ENCODE data around the gene AFF4. TPM values are rescaled to one million over a fixed set of nuclear protein-coding genes. Genes with fewer than 3 reads are reported as not detected.

Gene AFF4
- total RNA-seq, 2 donors from 2014 or later = 107 to 108 TPM

DNA sequence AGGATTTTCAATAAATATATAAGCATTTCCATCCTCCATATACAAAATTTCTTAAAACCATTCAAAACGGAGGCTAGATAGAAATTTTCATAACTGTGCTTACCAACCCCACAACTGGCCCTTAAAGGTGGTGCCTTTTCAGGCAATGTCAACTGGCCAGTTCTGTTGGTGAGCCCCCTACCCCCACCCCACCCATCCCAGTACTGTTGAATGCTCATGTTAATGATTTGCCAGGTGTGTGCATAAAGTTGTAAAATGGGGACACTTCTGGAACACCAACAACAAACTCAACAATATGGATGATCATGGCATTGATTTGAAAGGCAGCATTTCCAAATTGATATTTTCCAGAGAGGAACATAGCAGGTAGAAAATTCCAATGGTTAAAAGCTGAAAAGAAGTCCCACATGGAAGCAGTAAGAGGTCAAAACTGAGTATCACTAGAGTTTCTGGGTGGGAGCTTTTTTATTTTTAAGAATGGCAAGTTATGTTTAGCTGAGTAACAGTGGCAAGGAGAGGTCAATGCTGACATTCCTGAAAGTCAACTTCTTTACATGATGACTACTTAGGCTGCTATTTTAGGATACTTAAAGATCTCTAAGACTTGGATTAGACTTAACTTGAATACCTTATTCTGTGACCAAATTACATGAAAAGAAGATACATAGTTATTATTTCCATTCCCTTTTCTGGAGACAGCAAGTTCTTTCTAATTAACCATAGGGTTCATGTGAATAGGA is 87.2 kb downstream of the AFF4 start:
- Mint-ChIP-seq H3K4me1 (no peaks in the 10 kb centered on the region), H3K27ac (no peak overlapping the region), H3K36me3 (ENCODE audit: low read depth) (peaks cover 41% of the 10 kb centered on the region), H3K27me3 (ENCODE audit: insufficient read depth) (no peaks in the 10 kb centered on the region), H3K4me3 (no peak overlapping the region), H3K9me3 (no peaks in the 10 kb centered on the region)
- TF ChIP-seq, protein P1, sequence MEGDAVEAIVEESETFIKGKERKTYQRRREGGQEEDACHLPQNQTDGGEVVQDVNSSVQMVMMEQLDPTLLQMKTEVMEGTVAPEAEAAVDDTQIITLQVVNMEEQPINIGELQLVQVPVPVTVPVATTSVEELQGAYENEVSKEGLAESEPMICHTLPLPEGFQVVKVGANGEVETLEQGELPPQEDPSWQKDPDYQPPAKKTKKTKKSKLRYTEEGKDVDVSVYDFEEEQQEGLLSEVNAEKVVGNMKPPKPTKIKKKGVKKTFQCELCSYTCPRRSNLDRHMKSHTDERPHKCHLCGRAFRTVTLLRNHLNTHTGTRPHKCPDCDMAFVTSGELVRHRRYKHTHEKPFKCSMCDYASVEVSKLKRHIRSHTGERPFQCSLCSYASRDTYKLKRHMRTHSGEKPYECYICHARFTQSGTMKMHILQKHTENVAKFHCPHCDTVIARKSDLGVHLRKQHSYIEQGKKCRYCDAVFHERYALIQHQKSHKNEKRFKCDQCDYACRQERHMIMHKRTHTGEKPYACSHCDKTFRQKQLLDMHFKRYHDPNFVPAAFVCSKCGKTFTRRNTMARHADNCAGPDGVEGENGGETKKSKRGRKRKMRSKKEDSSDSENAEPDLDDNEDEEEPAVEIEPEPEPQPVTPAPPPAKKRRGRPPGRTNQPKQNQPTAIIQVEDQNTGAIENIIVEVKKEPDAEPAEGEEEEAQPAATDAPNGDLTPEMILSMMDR (conservative IDR thresholded peaks at IDR 0.05) = no peak
- Histone ChIP-seq H3K27me3 (ENCODE audit: control insufficient read depth, insufficient read depth, low read length, poor library complexity, severe bottlenecking) (no peaks in the 10 kb centered on the region), H3K4me1 (ENCODE audit: control insufficient read depth, insufficient read depth, low read length) (peaks cover 6% of the 10 kb centered on the region), H3K9me3 (ENCODE audit: control insufficient read depth, low read length) (no peaks in the 10 kb centered on the region), H3K4me3 (ENCODE audit: low read length) (no peak overlapping the region), H3K9ac (ENCODE audit: extremely low read depth, low read length, poor library complexity, severe bottlenecking) (no peak overlapping the region), H3K36me3 (ENCODE audit: control insufficient read depth, insufficient read depth, low read length) (peaks cover 93% of the 10 kb centered on the region), H3K27ac (ENCODE audit: low read depth, low read length) (no peak overlapping the region)
- 83 to 100% methylated on average over 1 of the region's 1 CpG for WGBS, 2 experiments (ENCODE audit: insufficient coverage in 1 of 2, insufficient read length in 1 of 2)
- no peak for DNase-seq

DNA sequence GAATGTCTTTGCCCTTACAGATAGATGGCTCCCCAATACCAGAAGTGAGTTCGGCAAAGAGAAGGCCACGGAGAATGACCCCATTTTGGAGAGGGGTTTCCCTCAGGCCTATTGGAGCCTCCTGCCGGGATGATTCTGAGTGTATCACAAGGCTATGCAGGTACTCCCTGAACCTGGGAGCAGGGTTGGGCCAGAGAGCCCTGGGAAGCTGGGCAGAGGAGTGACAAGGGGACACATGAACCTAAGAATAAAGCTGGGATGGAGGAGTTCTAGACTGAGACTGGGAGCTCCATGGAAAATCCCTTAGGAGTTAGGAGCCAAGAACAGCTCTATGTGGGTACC is 89.5 kb downstream of the AFF4 start:
- no peaks in the 10 kb centered on the region for H3K9me3 ChIP-seq (ENCODE audit: control insufficient read depth, low read length)
- peaks cover 89% of the 10 kb centered on the region for H3K36me3 ChIP-seq (ENCODE audit: control insufficient read depth, insufficient read depth, low read length)
- Mint-ChIP-seq H3K27me3 (ENCODE audit: insufficient read depth) (no peaks in the 10 kb centered on the region), H3K4me1 (no peaks in the 10 kb centered on the region), H3K27ac (no peak overlapping the region), H3K36me3 (ENCODE audit: low read depth) (peaks cover 24% of the 10 kb centered on the region), H3K4me3 (no peak overlapping the region), H3K9me3 (no peaks in the 10 kb centered on the region)
- H3K9ac ChIP-seq (ENCODE audit: extremely low read depth, low read length, poor library complexity, severe bottlenecking) = no peak overlapping the region
- TF ChIP-seq, protein P1 (conservative IDR thresholded peaks at IDR 0.05) = no peak
- H3K27me3 ChIP-seq (ENCODE audit: control insufficient read depth, insufficient read depth, low read length, poor library complexity, severe bottlenecking) = no peaks in the 10 kb centered on the region
- H3K4me1 ChIP-seq (ENCODE audit: control insufficient read depth, insufficient read depth, low read length) = peaks cover 6% of the 10 kb centered on the region
- no peak overlapping the region for H3K27ac ChIP-seq (ENCODE audit: low read depth, low read length)
- H3K4me3 ChIP-seq (ENCODE audit: low read length) = no peak overlapping the region
- 97 to 100% methylated on average over 2 to 3 of the region's 3 CpGs for WGBS, 2 experiments (ENCODE audit: insufficient coverage in 1 of 2, insufficient read length in 1 of 2)
- DNase-seq = no peak

- Mint-ChIP-seq H3K27ac (no peak within 1 kb of the TSS), H3K27me3 (ENCODE audit: insufficient read depth) (no peaks in the 10 kb centered on the region), H3K4me1 (no peaks in the 10 kb centered on the region), H3K4me3 (no peak within 1 kb of the TSS), H3K36me3 (ENCODE audit: low read depth) (peaks cover 25% of the 10 kb centered on the region), H3K9me3 (no peaks in the 10 kb centered on the region)
- DNase-seq = no peak
- H3K9me3 ChIP-seq (ENCODE audit: control insufficient read depth, low read length) = no peaks in the 10 kb centered on the region
- no peak within 1 kb of the TSS for H3K4me3 ChIP-seq (ENCODE audit: low read length)
- no peaks in the 10 kb centered on the region for H3K27me3 ChIP-seq (ENCODE audit: control insufficient read depth, insufficient read depth, low read length, poor library complexity, severe bottlenecking)
- 93 to 100% methylated on average over 4 to 6 of the region's 6 CpGs for WGBS, 2 experiments (ENCODE audit: insufficient coverage in 1 of 2, insufficient read length in 1 of 2)
- H3K27ac ChIP-seq (ENCODE audit: low read depth, low read length) = no peak within 1 kb of the TSS
- peaks cover 6% of the 10 kb centered on the region for H3K4me1 ChIP-seq (ENCODE audit: control insufficient read depth, insufficient read depth, low read length)
- no peak within 1 kb of the TSS for H3K9ac ChIP-seq (ENCODE audit: extremely low read depth, low read length, poor library complexity, severe bottlenecking)
- peaks cover 89% of the 10 kb centered on the region for H3K36me3 ChIP-seq (ENCODE audit: control insufficient read depth, insufficient read depth, low read length)
- TF ChIP-seq, protein P1 (conservative IDR thresholded peaks at IDR 0.05) = no peak
These were observed 90.1 kb downstream of the AFF4 start, which contains the start of gene LEAP2 for GRCh38 chr5:132873119-132873929. Gene LEAP2, plus strand, starts transcription at chr5:132873668. Its CDS starts 27 bp downstream, at chr5:132873695.
